Measurements from ENCODE around the gene KSR1. TPM values are rescaled to one million over a fixed set of nuclear protein-coding genes. Genes with fewer than 3 reads are reported as not detected.

Gene KSR1
- total and polyA plus RNA-seq, 9 of the 15 experiments (the other 6 are each of a cell fraction or from before 2014, with no cell fraction given): 1.4 to 51.7 (median 18.4) TPM

- TF ChIP-seq MEF2D (tag; conservative IDR thresholded peaks at IDR 0.05; ENCODE audit: low read depth) (0 out of 2 replicates have a peak, but pooled peaks have one; percentile 19), VEZF1 (CRISPR knock-in tag; IDR thresholded peaks at IDR 0.05) (peak; percentile 60; the same call in 1 of the 2 replicates), ZNF212 (CRISPR knock-in tag; IDR thresholded peaks at IDR 0.05) (no peak), IRF1 (CRISPR knock-in tag; IDR thresholded peaks at IDR 0.05; ENCODE audit: borderline replicate concordance) (no peak), ZFP91 (CRISPR knock-in tag; IDR thresholded peaks at IDR 0.05) (no peak), ZNF12 (CRISPR knock-in tag; IDR thresholded peaks at IDR 0.05) (no peak), ZNF140 (CRISPR knock-in tag; IDR thresholded peaks at IDR 0.05) (no peak), SMC3 (conservative IDR thresholded peaks at IDR 0.05; ENCODE audit: insufficient read depth, low read depth, low read length) (0 out of 2 replicates have a peak, but pooled peaks have one; percentile 11), E2F6 (IDR thresholded peaks at IDR 0.05; ENCODE audit: borderline replicate concordance in 1 of 2, extremely low read depth in 1 of 2, insufficient read depth in 1 of 2, insufficient read length in 1 of 2, low read depth in 1 of 2, low read length in 1 of 2, poor library complexity in 1 of 2, severe bottlenecking in 1 of 2) (peak in 1 of 2 experiments; percentile 39), DPF2 (IDR thresholded peaks at IDR 0.05) (0 out of 2 replicates have a peak, but pooled peaks have one; percentile 27), HINFP (tag; conservative IDR thresholded peaks at IDR 0.05; ENCODE audit: low read depth) (no peak), MEIS2 (IDR thresholded peaks at IDR 0.05; ENCODE audit: partially characterized antibody) (no peak), HDAC2 (IDR thresholded peaks at IDR 0.05) (no peak), BRF2 (IDR thresholded peaks at IDR 0.05; ENCODE audit: borderline replicate concordance, insufficient read depth, insufficient read length) (no peak), SAFB2 (IDR thresholded peaks at IDR 0.05; ENCODE audit: borderline replicate concordance, low read depth, low read length, severe bottlenecking) (no peak), FOXA1 (IDR thresholded peaks at IDR 0.05; ENCODE audit: borderline replicate concordance) (no peak), ZNF146 (CRISPR knock-in tag; IDR thresholded peaks at IDR 0.05; ENCODE audit: unreplicated experiment) (no peak), HDAC1 (IDR thresholded peaks at IDR 0.05) (peak in 1 of 2 experiments; percentile 93; a peak in 2 of 4 replicates)
Measured at GRCh38 chr17:27526604-27527002, 70.4 kb downstream of the KSR1 start (continued).
